GM12873 (cell line): ENCODE measurements around the gene SYAP1.

Experiments
- TF ChIP-seq, protein P1 (sequence below): IDR thresholded peaks from 2 replicates; pipeline ENCODE4 v1.5.1; 2012; ENCODE audit warnings: low read depth, mild to moderate bottlenecking, moderate library complexity, low read length, control low read depth; ENCODE audit not compliant: insufficient read depth; ENCODE audit errors: missing control alignments

The SYAP1 gene

DNA sequence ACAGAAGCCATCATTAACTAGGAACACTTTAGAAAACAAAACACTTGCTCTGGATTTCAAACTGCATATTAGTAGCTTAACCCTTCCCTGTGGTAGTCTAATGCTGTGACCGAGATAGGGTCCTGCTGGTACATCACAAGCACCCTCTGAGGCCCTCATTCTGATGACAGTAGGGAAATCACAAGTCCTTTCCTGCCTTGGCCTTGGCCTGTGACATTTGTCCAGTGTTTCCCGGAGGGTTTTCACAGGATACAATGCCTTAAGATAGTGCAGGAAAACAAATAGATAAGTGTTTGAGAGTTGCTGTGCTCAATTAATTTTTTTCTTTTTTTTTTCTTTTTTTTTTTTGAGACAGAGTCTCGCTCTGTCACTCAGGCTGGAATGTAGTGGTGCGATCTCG is 29.0 kb downstream of the SYAP1 start:
- TF ChIP-seq, protein P1, sequence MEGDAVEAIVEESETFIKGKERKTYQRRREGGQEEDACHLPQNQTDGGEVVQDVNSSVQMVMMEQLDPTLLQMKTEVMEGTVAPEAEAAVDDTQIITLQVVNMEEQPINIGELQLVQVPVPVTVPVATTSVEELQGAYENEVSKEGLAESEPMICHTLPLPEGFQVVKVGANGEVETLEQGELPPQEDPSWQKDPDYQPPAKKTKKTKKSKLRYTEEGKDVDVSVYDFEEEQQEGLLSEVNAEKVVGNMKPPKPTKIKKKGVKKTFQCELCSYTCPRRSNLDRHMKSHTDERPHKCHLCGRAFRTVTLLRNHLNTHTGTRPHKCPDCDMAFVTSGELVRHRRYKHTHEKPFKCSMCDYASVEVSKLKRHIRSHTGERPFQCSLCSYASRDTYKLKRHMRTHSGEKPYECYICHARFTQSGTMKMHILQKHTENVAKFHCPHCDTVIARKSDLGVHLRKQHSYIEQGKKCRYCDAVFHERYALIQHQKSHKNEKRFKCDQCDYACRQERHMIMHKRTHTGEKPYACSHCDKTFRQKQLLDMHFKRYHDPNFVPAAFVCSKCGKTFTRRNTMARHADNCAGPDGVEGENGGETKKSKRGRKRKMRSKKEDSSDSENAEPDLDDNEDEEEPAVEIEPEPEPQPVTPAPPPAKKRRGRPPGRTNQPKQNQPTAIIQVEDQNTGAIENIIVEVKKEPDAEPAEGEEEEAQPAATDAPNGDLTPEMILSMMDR = no peak

- TF ChIP-seq, protein P1 = no peak
Measured at GRCh38 chrX:16750136-16750535, 30.7 kb downstream of the SYAP1 start.

DNA sequence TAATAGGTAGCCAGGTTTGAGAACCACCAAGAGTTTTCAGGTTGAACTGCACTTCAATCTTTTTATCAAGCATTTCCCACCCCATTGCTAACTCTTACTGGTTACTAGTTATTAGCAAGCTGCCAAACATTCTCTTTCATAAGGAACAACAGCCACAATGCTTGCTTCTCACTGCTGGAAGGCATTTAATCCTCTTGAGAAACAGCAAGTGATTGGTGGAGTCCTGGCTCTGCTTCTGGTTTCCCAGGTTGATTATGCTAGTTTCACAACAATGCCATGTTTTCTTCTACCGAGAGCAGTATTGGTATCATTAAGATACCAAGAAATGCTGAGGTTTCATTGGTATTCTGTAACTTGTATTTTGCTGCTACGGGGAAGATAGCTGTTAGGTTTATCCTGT is 34.6 kb downstream of the SYAP1 start:
- TF ChIP-seq, protein P1 = no peak

- TF ChIP-seq, protein P1 = no peak
Measured at GRCh38 chrX:16756724-16757123, 37.3 kb downstream of the SYAP1 start.

DNA sequence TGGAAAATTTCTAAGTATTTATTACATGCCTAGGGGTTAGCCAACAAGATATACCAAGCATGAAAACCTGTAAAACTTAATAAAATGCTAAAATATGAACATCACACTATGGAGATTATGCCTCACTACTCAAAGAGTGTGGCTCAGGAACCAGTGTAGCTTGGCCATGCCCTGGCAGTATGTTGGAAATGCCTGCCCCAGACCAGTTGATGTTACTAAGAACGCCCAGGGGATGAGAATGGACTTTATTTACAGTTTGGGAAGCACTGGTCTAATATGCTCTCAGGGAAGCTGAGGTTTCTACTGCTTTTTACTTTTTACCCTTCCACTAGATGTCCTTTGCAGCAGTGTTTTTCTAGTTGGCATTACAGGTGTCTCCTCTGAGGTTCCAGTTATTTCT is 43.2 kb downstream of the SYAP1 start:
- TF ChIP-seq, protein P1 = no peak

DNA sequence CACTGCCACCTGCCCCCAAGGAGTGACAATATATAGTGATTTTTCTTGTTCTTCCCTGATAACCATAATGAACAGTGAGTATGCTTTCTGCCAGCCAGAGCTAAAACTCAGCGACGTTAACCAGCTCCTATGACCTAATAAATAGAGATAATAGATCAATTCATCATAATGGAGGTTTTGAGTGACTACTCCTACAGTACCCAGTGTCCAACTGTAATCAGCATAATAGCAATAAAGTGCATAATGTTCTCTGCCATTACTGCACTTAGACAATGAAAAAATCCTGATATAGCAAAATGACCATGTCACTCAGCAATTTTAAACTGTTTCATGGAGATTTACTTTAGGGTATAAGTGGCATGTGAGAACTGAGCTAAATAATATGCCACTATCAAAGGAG is 46.2 kb downstream of the SYAP1 start:
- TF ChIP-seq, protein P1 = no peak

GRCh38 chrX:16770970-16771482 is 51.6 kb downstream of the SYAP1 start:
- TF ChIP-seq, protein P1 = no peak
